ENCODE measurements around the gene AFF3.

DNA sequence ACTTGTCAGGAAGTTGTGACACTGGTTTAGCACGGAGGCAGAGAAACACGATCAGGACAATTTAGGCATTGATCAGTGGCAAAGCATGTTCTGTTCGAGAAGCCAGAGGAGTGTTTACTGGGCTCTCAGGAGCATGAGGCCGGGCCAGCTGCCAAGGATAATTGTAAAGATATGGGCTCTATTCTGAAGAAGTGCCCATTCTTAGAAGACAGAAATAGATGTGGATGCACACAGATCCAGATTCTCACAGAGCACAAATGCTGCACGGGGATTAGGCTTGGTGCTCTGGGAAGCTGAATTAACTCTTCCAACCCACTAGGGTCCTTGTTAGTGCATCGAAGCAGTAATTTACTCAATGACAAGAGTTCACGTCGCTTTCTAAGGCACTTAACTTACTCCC lies 16.2 kb downstream of the AFF3 start:
- TF ChIP-seq, protein P1, sequence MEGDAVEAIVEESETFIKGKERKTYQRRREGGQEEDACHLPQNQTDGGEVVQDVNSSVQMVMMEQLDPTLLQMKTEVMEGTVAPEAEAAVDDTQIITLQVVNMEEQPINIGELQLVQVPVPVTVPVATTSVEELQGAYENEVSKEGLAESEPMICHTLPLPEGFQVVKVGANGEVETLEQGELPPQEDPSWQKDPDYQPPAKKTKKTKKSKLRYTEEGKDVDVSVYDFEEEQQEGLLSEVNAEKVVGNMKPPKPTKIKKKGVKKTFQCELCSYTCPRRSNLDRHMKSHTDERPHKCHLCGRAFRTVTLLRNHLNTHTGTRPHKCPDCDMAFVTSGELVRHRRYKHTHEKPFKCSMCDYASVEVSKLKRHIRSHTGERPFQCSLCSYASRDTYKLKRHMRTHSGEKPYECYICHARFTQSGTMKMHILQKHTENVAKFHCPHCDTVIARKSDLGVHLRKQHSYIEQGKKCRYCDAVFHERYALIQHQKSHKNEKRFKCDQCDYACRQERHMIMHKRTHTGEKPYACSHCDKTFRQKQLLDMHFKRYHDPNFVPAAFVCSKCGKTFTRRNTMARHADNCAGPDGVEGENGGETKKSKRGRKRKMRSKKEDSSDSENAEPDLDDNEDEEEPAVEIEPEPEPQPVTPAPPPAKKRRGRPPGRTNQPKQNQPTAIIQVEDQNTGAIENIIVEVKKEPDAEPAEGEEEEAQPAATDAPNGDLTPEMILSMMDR (IDR thresholded peaks at IDR 0.05 in 8 of 11, conservative IDR thresholded peaks at IDR 0.05 in 3 of 11): no peak
- TF ChIP-seq POLR2A (IDR thresholded peaks at IDR 0.05) (no peak), POLR2AphosphoS5 (IDR thresholded peaks at IDR 0.05) (no peak)

All from spleen (tissue), 7 donors.